GM18867 (cell line): ENCODE data around the gene DIP2C.

Source experiments
- ATAC-seq: cut with Tn5 transposase; IDR thresholded peaks from one replicate; pipeline ENCODE4 v1.9.1; 2021; ENCODE audit warnings: mild to moderate bottlenecking, moderate library complexity; ENCODE audit not compliant: unreplicated experiment

DIP2C gene

DNA sequence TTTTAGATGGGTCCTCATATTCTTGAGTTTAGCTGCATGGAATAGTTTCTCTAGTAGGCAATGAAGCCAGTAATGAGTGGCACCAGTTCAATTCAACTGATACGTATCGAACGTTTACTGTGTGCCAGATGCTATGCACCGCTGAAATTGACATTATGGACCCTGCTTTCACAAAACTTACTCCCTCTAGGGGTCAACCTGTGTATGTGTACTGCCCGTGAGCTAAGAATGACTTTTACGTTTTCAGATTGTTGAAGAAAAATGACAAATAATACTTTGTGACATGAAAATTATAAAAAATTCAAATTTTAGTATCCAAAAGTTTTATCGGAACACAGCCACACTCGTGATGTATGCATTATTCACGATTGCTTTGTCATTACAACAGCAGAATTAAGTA, 458.7 kb downstream of the DIP2C start:
- no peak for ATAC-seq

GRCh38 chr10:228366-228765, 461.1 kb downstream of the DIP2C start:
- ATAC-seq: no peak

GRCh38 chr10:227014-227413, 462.5 kb downstream of the DIP2C start:
- ATAC-seq: no peak

- no peak for ATAC-seq
These were observed 463.4 kb downstream of the DIP2C start for GRCh38 chr10:226018-226417.

DNA sequence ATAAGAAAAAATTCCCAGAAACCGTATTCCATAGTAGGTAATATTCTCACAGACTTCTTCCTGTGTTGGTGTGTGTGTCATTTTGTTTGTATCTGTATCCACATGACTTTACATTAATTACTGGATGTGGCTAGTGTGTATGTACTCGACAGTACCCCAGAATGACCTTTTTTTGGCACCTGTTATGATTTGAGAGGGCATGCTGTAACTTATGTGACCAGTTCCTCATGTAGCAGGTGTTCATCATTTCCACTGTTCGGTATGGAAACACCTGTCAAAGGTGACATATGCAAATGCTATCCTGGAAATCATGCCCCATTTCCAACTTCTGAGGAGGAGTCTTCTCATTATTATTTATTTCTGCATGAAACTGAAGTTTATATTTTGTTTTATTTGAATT, 464.9 kb downstream of the DIP2C start:
- no peak for ATAC-seq
